ENCODE results near the gene MYO18B. TPM values are rescaled to one million over a fixed set of nuclear protein-coding genes. Genes with fewer than 3 reads are reported as not detected.

The MYO18B gene
- polyA plus RNA-seq, 3 donors, result not detected

DNA sequence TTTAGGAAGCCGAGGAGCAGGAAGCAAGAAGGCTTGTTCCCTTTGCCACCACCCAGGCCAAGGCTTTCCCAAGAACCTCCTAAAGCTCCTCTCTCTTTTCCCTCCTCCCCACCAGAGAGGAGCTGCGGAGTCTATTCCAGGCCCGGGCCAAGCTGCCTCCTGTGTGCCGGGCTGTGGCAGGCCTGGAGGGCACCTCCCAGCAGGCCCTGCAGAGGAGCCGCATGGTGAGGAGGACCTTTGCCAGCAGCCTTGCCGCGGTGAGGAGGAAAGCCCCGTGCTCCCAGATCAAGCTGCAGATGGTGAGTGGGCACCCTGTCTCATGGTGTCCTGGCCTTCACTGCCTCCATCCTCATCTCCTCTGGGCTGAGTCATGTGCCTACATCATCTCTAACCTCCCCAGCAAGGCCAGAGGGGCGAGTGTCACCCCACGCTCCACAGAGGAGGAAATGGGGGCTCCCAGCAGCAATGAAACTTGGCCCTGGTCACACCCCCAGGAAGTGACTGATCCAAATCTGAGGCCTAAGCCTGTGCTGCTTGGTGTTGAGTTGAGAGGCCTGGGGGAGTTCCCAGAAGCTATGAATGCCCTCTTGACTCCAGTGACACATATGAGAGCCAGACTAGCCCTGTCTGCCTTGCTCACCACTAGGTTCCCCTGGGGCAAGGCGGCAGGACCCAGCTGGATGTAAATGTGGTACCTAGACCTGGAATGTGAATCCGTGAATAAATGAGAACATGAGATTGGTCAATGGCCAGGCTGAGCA is 104.2 kb downstream of the MYO18B start:
- H2AFZ ChIP-seq (ENCODE audit: insufficient read depth, low read depth, low read length, poor library complexity, severe bottlenecking), result no peak overlapping the region
- H3K9me3 ChIP-seq (replicated peaks in 1 of 2; ENCODE audit: control insufficient read depth in 1 of 2, insufficient read depth in 1 of 2, low read length in 2 of 2), result no peaks in the 10 kb centered on the region
- Mint-ChIP-seq H3K27ac (no peak overlapping the region), H3K36me3 (no peaks in the 10 kb centered on the region), H3K4me1 (no peaks in the 10 kb centered on the region), H3K27me3 (ENCODE audit: low read depth in 3 of 3) (peaks cover under 1 to 11% (median 6%) of the 10 kb centered on the region in 3 donors), H3K4me3 (no peak overlapping the region), H3K9me3 (no peaks in the 10 kb centered on the region)
- no peak overlapping the region for H3K27ac ChIP-seq (ENCODE audit: low read depth in 1 of 2, low read length in 2 of 2)
- WGBS (ENCODE audit: insufficient coverage), result 85% methylated on average over 5 of the region's 12 CpGs
- H3K27me3 ChIP-seq (ENCODE audit: control insufficient read depth in 2 of 2, insufficient read depth in 2 of 2, low read length in 2 of 2), result no peaks in the 10 kb centered on the region
- no peaks in the 10 kb centered on the region for H3K4me1 ChIP-seq (ENCODE audit: control insufficient read depth in 1 of 2, insufficient read depth in 2 of 2, low read length in 2 of 2)
- intact Hi-C loops (cut with micrococcal nuclease), result no loop called here
- H3K79me2 ChIP-seq (ENCODE audit: insufficient read depth, low read length), result no peaks in the 10 kb centered on the region
- H3K4me3 ChIP-seq (replicated peaks in 1 of 3; ENCODE audit: low read depth in 2 of 3, low read length in 3 of 3), result no peak overlapping the region
- no peak overlapping the region for H3K9ac ChIP-seq (ENCODE audit: insufficient read depth, low read length, poor library complexity, severe bottlenecking)
- TF ChIP-seq, protein P1, sequence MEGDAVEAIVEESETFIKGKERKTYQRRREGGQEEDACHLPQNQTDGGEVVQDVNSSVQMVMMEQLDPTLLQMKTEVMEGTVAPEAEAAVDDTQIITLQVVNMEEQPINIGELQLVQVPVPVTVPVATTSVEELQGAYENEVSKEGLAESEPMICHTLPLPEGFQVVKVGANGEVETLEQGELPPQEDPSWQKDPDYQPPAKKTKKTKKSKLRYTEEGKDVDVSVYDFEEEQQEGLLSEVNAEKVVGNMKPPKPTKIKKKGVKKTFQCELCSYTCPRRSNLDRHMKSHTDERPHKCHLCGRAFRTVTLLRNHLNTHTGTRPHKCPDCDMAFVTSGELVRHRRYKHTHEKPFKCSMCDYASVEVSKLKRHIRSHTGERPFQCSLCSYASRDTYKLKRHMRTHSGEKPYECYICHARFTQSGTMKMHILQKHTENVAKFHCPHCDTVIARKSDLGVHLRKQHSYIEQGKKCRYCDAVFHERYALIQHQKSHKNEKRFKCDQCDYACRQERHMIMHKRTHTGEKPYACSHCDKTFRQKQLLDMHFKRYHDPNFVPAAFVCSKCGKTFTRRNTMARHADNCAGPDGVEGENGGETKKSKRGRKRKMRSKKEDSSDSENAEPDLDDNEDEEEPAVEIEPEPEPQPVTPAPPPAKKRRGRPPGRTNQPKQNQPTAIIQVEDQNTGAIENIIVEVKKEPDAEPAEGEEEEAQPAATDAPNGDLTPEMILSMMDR (IDR thresholded peaks at IDR 0.05), result no peak
- no peak for DNase-seq
- H3K4me2 ChIP-seq (replicated peaks; ENCODE audit: extremely low read depth, low read length, poor library complexity, severe bottlenecking), result no peak overlapping the region
- H3K36me3 ChIP-seq (replicated peaks in 1 of 2; ENCODE audit: control insufficient read depth in 1 of 2, insufficient read depth in 2 of 2, low read length in 2 of 2), result no peaks in the 10 kb centered on the region
- H4K20me1 ChIP-seq (ENCODE audit: insufficient read depth, low read length), result no peaks in the 10 kb centered on the region

DNA sequence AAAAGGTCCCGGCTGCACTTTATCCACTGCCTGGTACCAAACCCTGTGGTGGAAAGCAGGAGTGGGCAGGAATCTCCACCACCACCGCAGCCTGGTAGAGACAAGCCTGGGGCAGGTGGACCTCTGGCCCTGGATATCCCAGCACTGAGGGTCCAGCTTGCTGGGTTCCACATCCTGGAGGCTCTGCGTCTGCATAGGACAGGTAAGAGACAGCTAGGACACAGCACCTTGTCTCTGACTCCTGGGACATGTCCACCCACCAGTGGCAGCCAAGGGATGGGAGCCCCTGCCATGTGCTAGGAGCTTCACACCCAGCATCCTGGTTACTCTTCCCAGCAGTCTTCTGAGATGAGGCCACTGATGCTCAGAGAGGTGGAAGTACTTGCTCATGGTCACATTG is 105.5 kb downstream of the MYO18B start:
- Histone ChIP-seq H3K4me2 (replicated peaks; ENCODE audit: extremely low read depth, low read length, poor library complexity, severe bottlenecking) (no peak overlapping the region), H3K27ac (ENCODE audit: low read depth in 1 of 2, low read length in 2 of 2) (no peak overlapping the region), H3K9me3 (replicated peaks in 1 of 2; ENCODE audit: control insufficient read depth in 1 of 2, insufficient read depth in 1 of 2, low read length in 2 of 2) (no peaks in the 10 kb centered on the region), H3K36me3 (replicated peaks in 1 of 2; ENCODE audit: control insufficient read depth in 1 of 2, insufficient read depth in 2 of 2, low read length in 2 of 2) (no peaks in the 10 kb centered on the region), H2AFZ (ENCODE audit: insufficient read depth, low read depth, low read length, poor library complexity, severe bottlenecking) (no peak overlapping the region), H4K20me1 (ENCODE audit: insufficient read depth, low read length) (no peaks in the 10 kb centered on the region), H3K79me2 (ENCODE audit: insufficient read depth, low read length) (no peaks in the 10 kb centered on the region), H3K27me3 (ENCODE audit: control insufficient read depth in 2 of 2, insufficient read depth in 2 of 2, low read length in 2 of 2) (no peaks in the 10 kb centered on the region), H3K4me1 (ENCODE audit: control insufficient read depth in 1 of 2, insufficient read depth in 2 of 2, low read length in 2 of 2) (no peaks in the 10 kb centered on the region), H3K9ac (ENCODE audit: insufficient read depth, low read length, poor library complexity, severe bottlenecking) (no peak overlapping the region), H3K4me3 (replicated peaks in 1 of 3; ENCODE audit: low read depth in 2 of 3, low read length in 3 of 3) (no peak overlapping the region)
- 100% methylated on average over 2 of the region's 3 CpGs for WGBS (ENCODE audit: insufficient coverage)
- Mint-ChIP-seq H3K4me1 (no peaks in the 10 kb centered on the region), H3K9me3 (no peaks in the 10 kb centered on the region), H3K27ac (no peak overlapping the region), H3K36me3 (no peaks in the 10 kb centered on the region), H3K27me3 (ENCODE audit: low read depth in 3 of 3) (peaks cover 3 to 9% (median 7%) of the 10 kb centered on the region in 3 donors), H3K4me3 (no peak overlapping the region)
- DNase-seq, result no peak
- intact Hi-C loops (cut with micrococcal nuclease), result no loop called here
- TF ChIP-seq, protein P1 (IDR thresholded peaks at IDR 0.05), result no peak
